Measurements from ENCODE around the gene CDKN2C.
A peak's percentile ranks its signal among the peaks of the same experiment; 100 is the strongest.
"Not testable (repeated sequence)": the region's sequence is repeated elsewhere in the genome, so short reads cannot be mapped to it uniquely, and the experiment has no call there.

The CDKN2C gene

DNA sequence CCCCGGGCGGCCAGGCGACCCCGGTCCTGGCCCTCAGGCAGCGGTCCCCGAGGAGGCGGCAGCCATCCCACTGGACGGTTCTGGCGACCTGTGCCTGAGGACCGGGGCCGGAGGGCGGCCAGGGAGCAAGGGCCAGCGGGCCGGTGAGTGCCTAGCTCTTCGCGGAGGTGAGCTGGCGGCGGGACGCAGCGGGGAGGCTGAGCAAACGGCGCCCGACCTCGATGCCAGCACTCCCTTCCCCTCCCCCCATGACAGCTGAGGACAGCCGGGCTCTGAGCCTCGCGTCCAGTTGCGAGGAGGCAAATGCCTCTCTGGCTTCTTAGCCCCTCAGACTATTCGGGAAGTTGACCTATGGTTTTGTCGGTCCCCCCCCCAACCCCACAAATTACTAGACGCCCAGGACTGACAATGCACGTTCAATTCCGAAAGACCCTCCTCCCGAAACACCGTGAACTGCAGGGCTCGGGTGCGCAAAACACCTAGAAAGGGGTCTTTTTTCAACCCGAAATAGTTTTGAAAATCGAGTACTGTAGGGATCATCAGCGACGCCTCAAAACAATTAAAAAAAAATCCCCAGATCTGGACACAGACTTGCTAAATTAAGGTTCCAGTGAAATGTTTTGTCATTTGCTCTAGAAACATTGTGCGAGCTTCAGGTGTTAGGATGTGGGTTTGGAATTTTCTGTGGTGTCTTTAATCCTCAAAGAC lies 8.3 kb downstream of the CDKN2C start:
- FAIRE-seq: peak; percentile 66
- no peak for DNase-seq (ENCODE audit: extremely low spot score, insufficient read length, low read depth)

DNA sequence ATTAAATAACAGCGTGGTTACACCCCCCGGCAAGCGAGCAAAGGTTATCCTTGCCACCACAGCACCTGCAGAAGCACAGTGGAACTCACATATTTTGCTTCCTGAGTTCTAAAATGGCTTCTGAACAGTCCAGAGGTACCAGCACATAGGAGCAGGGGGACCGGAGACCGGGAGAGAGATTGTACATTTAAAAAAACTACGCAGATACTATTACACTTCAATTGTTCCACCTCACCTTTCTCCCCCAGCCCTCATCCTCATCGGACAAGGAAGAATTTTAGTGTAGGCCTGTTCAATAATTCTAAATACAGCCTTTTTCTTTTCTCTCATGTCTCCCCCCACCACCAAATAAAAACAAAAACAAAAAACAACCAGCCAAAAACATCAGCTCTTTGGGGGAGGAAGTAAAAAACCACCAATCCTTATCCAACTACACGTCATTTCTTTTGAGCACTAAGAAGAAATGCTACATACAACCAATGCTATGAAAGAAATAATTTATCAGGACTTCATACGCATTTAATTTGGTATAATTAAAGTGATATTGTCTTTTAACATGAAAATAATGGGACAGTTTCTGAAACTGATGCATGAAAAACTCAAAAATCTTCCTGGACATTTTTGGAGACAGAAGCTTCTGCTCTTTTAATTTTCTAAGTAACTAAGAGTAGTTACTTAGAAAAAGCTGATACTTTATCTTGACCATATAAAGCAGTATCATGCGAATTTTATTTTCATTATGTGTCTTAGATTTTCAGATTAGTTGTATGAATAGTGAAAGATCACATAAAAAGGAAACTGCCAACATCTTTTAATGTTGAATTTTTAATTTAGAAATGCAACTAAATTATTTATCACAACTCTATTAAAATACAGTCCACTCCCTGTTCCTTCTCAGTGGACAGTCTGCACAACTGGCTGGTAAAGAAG lies 9.1 kb downstream of the CDKN2C start:
- no peak for DNase-seq (ENCODE audit: extremely low spot score, insufficient read length, low read depth)
- FAIRE-seq: peak; percentile 49

DNA sequence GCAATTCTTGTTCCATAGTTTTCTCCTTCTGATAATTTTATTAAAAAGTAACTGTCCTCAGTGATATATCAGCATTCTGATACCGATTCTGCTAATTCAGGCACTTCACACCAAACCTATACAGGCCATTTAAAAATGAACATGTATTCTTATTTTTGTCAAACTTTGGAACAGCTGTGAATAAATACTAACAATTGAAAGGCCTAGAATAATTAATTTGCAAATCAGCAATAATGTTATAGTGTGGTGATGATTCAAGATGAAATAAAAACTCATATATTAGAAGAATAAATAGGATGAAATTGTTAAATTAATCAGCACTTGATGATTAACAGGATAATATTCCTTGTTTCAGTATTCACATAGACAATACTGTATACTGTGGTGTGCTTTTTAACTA lies 9.9 kb downstream of the CDKN2C start:
- no peak for DNase-seq (ENCODE audit: extremely low spot score, insufficient read length, low read depth)
- FAIRE-seq: no peak

DNA sequence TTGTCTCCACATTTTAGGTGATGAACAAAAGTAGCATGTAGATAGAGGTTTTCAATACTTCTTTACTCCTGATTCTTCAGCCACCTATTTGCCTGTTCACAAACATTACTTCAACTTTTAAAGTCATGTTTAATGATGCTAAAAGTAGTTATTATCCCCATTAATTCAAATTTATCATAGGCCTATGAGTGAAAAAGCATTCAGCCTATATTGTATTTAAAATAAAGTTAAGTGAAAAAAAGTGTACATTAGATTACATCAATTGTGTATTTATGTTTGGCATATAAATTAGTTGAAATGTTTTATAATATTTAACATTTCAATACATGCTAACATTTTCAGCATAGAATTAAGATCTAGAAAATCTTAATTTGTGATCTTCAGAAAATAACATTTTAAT lies 10.5 kb downstream of the CDKN2C start:
- FAIRE-seq: no peak
- no peak for DNase-seq (ENCODE audit: extremely low spot score, insufficient read length, low read depth)

- DNase-seq (ENCODE audit: extremely low spot score, insufficient read length, low read depth) (no peak), FAIRE-seq (no peak)
Measured at GRCh38 chr1:50981741-50982140, 11.7 kb downstream of the CDKN2C start.

- FAIRE-seq: no peak
- no peak for DNase-seq (ENCODE audit: extremely low spot score, insufficient read length, low read depth)
Measured at GRCh38 chr1:50982611-50983010, 12.6 kb downstream of the CDKN2C start.

- DNase-seq (ENCODE audit: extremely low spot score, insufficient read length, low read depth) (no peak), FAIRE-seq (no peak)
Measured at GRCh38 chr1:50983219-50983802, 13.3 kb downstream of the CDKN2C start.

DNA sequence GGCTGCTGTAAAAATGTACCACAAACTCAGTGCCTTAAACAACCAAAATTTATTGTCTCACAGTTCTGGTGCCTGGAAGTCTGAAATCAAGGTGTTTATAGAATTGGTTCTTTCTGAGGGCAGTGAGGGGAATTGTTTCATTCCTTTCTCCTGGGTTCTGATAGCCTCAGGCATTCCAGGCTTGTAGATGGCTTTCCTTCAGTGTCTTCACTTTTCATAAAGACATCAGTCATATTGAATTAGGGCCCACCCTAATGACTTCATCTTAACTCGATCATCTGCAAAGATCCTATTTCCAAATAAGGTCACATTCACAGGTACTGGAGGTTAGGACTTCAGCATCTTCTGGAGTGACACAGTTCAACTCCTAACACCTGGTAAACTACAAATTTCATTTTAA lies 15.0 kb downstream of the CDKN2C start:
- DNase-seq (ENCODE audit: extremely low spot score, insufficient read length, low read depth) (no peak), FAIRE-seq (peak; percentile 56)

DNA sequence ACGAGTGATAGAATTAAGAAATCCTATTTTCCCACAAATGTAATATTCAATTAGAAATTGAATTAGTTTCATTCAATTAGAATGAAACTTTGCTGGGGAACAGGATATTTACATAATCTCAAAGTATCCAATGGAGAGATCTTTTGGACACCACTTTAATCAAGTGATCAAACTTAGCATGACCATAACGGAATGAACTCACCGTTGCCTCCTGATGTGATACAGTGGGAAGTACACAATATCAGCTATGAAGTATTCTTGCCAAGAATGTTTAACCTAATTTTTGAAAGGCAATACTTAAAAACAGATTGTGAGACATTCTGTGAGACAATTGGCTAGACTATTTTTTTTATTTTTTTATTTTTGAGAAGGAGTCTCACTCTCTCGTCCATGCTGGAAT lies 16.6 kb downstream of the CDKN2C start:
- FAIRE-seq: no peak
- DNase-seq (ENCODE audit: extremely low spot score, insufficient read length, low read depth): no peak

GRCh38 chr1:50989694-50990093 lies 19.6 kb downstream of the CDKN2C start:
- FAIRE-seq (no peak), DNase-seq (ENCODE audit: extremely low spot score, insufficient read length, low read depth) (no peak)

- FAIRE-seq (no peak), DNase-seq (ENCODE audit: extremely low spot score, insufficient read length, low read depth) (no peak)
Measured at GRCh38 chr1:50992532-50993318, 22.7 kb downstream of the CDKN2C start.

- DNase-seq (ENCODE audit: extremely low spot score, insufficient read length, low read depth) (no peak), FAIRE-seq (no peak)
Measured at GRCh38 chr1:50993645-50994044, 23.6 kb downstream of the CDKN2C start.

- DNase-seq (ENCODE audit: extremely low spot score, insufficient read length, low read depth) (no peak), FAIRE-seq (no peak)
Measured at GRCh38 chr1:50994997-50995396, 25.0 kb downstream of the CDKN2C start.

DNA sequence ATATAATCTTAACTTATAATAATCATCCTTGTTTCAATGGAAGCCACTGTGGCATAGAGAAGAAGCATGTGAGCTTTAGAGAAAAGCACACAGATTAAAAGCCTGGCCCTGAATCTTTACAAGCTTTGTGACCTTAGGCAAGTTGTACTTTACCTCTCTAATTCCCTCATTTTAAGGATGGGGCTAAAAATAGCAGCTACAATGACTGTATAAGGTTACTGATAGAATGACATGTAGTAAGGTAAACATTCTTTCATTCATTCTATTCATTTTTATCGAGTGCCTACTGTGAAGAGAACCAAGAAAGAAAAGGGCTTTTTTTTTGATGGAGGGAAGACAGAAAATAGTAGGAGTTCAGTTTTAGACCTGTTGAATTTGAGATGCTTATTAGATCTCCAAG lies 25.6 kb downstream of the CDKN2C start:
- no peak for FAIRE-seq
- no peak for DNase-seq (ENCODE audit: extremely low spot score, insufficient read length, low read depth)

GRCh38 chr1:50996083-50996482 lies 26.0 kb downstream of the CDKN2C start:
- FAIRE-seq: no peak
- DNase-seq (ENCODE audit: extremely low spot score, insufficient read length, low read depth): no peak

GRCh38 chr1:50999375-50999774 lies 29.3 kb downstream of the CDKN2C start:
- not testable (repeated sequence) for DNase-seq (ENCODE audit: extremely low spot score, insufficient read length, low read depth)
- FAIRE-seq: peak; percentile 26

GRCh38 chr1:51000160-51000559 lies 30.1 kb downstream of the CDKN2C start:
- DNase-seq (ENCODE audit: extremely low spot score, insufficient read length, low read depth) (no peak), FAIRE-seq (peak; percentile 82)

DNA sequence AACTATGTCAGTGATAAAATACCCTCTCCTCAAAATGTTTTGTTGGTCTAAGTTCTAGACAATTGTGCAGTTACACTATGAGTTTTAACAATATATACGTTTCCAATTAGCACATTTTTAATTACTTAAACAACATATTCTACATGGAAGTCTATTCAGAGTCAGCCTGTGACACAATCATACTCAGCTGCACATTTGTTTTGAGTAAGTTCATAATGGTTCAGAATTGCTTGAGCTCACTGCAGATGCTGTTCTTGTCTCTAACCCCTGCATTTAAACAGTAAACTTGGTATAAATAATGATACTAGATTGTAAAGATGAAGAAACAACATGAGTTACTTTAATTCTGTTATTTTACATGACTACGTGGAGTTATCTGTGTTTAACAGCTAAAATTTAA lies 30.6 kb downstream of the CDKN2C start:
- no peak for DNase-seq (ENCODE audit: extremely low spot score, insufficient read length, low read depth)

GRCh38 chr1:51002516-51002915 lies 32.5 kb downstream of the CDKN2C start:
- no peak for FAIRE-seq

More for the DNA sequence above, 30.6 kb downstream of the CDKN2C start:
- FAIRE-seq: no peak

DNA sequence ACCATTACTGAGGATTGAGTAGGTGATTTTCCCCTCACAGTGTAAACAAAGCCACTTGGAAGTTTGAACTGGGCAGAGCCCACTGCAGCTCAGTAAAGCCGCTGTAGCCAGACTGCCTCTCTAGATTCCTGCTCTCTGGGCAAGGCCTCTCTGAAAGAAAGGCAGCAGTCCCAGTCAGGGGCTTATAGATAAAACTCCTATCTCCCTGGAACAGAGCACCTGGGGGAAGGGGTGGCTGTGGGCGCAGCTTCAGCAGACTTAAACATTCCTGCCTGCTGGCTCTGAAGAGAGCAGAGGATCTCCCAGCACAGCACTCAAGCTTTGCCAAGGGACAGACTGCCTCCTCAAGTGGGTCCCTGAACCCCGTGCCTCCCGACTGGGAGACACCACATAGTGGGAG lies 35.5 kb downstream of the CDKN2C start:
- not testable (repeated sequence) for FAIRE-seq; DNase-seq (ENCODE audit: extremely low spot score, insufficient read length, low read depth)

More at GRCh38 chr1:51002516-51002915, 32.5 kb downstream of the CDKN2C start:
- no peak for DNase-seq (ENCODE audit: extremely low spot score, insufficient read length, low read depth)

All from GM18507 (cell line).